22Rv1 (cell line): ENCODE data around the gene EHBP1.
"Not testable (repeated sequence)": the region's sequence is repeated elsewhere in the genome, so short reads cannot be mapped to it uniquely, and the experiment has no call there.

Experiments
- H3K27ac ChIP-seq: fragments of 450-650 bp; 2 replicates; pipeline ENCODE4 v1.5.1; 2017
- CTCF ChIP-seq: fragments of 450-650 bp; IDR thresholded peaks from 2 replicates; pipeline ENCODE4 v1.5.1; 2017; ENCODE audit warnings: mild to moderate bottlenecking
- ZFX ChIP-seq: fragments of 450-650 bp; IDR thresholded peaks from 2 replicates; pipeline ENCODE4 v1.6.1; 2017; ENCODE audit warnings: antibody characterized with exemption, borderline replicate concordance

Gene EHBP1

GRCh38 chr2:62743506-62743905 is 38.0 kb downstream of the EHBP1 start:
- no peak overlapping the region for H3K27ac ChIP-seq
- TF ChIP-seq CTCF = no peak
- no peak for TF ChIP-seq ZFX

- no peak for TF ChIP-seq CTCF
- no peak for TF ChIP-seq ZFX
These were observed 39.1 kb downstream of the EHBP1 start for GRCh38 chr2:62744603-62745002.

DNA sequence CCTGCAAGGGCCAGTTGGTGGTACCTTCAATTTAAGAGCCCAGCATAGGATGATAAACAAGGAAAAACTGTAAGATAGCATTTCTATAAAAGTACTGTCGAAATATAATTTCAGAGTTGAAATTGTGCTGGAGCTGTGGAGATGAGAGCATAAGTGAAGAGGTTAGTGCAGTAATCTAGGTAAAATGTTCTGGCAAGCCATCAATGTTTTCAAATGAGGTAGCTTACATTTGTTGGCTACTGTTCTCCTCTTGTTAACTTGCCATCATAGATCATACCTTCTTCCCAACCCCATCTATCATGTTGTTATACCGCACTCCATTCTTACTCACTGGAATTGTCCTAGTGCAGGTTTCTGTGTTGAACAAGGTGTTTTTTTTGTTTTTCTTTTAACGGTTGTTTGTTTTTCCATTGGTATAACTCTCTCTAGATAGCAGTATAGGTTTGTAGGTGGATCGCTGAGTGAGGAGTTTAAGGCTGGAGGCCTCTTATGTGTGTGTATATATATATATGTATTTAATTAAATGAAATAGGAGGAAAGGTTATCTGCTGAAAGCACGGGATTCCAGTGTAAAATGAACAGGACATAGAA is 40.5 kb downstream of the EHBP1 start:
- TF ChIP-seq ZFX (no peak), CTCF (no peak)
- H3K27ac ChIP-seq = no peak overlapping the region

More at GRCh38 chr2:62744603-62745002, 39.1 kb downstream of the EHBP1 start:
- no peak overlapping the region for H3K27ac ChIP-seq

DNA sequence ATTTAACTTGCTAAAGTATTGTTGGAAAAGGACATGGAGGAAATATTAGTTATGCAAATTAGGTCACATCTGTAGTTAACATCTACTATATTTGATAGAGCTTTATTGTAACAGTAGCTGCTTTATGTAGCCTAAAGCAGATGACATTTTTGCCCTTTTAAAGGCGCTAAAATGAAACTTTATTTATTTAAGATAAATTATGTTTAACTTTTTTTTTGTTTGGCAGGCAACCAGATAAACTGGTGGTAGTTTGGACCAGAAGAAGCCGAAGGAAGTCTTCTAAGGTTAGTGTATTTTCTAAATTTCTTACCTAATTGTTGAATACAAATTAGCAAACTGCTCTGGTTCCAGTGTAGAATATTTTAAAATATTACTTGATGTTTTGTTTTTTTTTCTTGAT is 41.7 kb downstream of the EHBP1 start:
- no peak overlapping the region for H3K27ac ChIP-seq
- TF ChIP-seq CTCF (no peak), ZFX (no peak)

DNA sequence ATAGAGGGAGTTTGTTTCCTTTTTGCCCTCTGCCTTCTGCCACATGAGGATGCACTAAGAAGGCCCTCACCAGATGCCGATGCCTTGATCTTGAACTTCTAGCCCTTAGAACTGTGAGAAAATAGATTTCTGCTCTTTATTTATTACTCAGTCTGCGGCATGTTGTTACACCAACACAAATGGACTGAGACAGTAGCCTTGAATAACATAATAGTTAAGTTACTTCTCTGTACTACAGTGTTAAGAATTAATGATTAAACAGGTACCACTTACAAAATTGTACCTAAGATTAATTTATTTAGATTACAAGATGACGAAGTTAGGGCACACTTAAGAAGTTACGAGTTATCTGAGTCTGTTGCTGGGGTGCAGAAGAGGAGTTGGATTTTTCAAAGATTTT is 42.4 kb downstream of the EHBP1 start:
- no peak for TF ChIP-seq ZFX
- no peak for TF ChIP-seq CTCF
- no peak overlapping the region for H3K27ac ChIP-seq

DNA sequence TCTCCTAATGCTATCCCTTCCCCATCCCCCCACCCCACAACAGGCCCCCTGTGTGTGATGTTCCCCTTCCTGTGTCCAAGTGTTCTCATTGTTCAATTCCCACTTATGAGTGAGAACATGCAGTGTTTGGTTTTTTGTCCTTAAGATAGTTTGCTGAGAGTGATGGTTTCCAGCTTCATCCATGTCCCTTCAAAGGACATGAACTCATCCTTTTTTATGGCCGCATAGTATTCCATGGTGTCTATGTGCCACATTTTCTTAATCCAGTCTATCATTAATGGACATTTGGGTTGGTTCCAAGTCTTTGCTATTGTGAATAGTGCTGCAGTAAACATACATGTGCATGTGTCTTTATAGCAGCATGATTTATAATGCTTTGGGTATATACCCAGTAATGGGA is 43.6 kb downstream of the EHBP1 start:
- not testable (repeated sequence) for H3K27ac ChIP-seq

- TF ChIP-seq ZFX (no peak), CTCF (no peak)
These were observed 51.5 kb downstream of the EHBP1 start for GRCh38 chr2:62757029-62757428.

DNA sequence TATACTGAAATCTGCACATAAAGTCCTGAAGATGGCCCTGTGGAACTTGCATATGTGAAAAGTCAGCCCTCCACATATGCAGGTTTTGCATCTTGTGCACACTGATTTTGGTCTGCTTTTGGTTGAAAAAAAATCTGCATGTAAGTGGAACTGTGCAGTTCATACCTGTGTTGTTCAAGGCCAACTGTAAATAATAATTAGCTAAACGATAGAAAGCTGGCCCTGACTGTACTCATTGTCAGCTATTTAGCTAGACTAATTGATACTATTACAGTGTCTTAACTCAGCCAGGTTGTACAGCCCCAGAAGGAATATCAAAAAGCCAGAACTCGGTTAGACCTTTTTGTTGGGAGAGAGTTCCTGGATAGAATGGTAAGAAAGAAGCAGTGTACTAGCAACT is 54.5 kb downstream of the EHBP1 start:
- TF ChIP-seq CTCF (no peak), ZFX (no peak)
- H3K27ac ChIP-seq = no peak overlapping the region; the same call in 1 of the 2 replicates

More at GRCh38 chr2:62757029-62757428, 51.5 kb downstream of the EHBP1 start:
- H3K27ac ChIP-seq = no peak overlapping the region
